Measurements from ENCODE around the gene DDB1. TPM values are rescaled to one million over a fixed set of nuclear protein-coding genes. Genes with fewer than 3 reads are reported as not detected.

DDB1 gene
- polyA plus RNA-seq, 3 donors, result 54.1 to 97.2 (median 86.6) TPM

GRCh38 chr11:61361237-61361740, 28.4 kb upstream of the DDB1 start:
- no peak for TF ChIP-seq CTCF (IDR thresholded peaks at IDR 0.05)
- Mint-ChIP-seq H3K36me3 (peaks cover 20 to 30% of the 10 kb centered on the region in 2 donors), H3K27ac (peak overlapping the region; percentile 97 to 100 (median 100)), H3K4me1 (peaks cover 63% of the 10 kb centered on the region), H3K4me3 (peak overlapping the region; percentile 97 to 100), H3K9me3 (no peaks in the 10 kb centered on the region), H3K27me3 (ENCODE audit: low read depth in 3 of 3) (no peaks in the 10 kb centered on the region)
- H3K9ac ChIP-seq (ENCODE audit: insufficient read depth, low read length, poor library complexity, severe bottlenecking), result peak overlapping the region; percentile 93
- H3K79me2 ChIP-seq (ENCODE audit: insufficient read depth, low read length), result peaks cover 53% of the 10 kb centered on the region
- no peaks in the 10 kb centered on the region for H4K20me1 ChIP-seq (ENCODE audit: insufficient read depth, low read length)
- H3K4me1 ChIP-seq (ENCODE audit: control insufficient read depth in 1 of 2, insufficient read depth in 2 of 2, low read length in 2 of 2), result peaks cover 66 to 71% of the 10 kb centered on the region in 2 donors
- H2AFZ ChIP-seq (ENCODE audit: insufficient read depth, low read depth, low read length, poor library complexity, severe bottlenecking), result peak overlapping the region; percentile 88
- no peak for DNase-seq
- intact Hi-C loops (cut with micrococcal nuclease), result no loop called here
- H3K4me2 ChIP-seq (replicated peaks; ENCODE audit: extremely low read depth, low read length, poor library complexity, severe bottlenecking), result peak overlapping the region; percentile 95
- peak overlapping the region; percentile 97 to 99 for H3K27ac ChIP-seq (ENCODE audit: low read depth in 1 of 2, low read length in 2 of 2)
- no peaks in the 10 kb centered on the region for H3K27me3 ChIP-seq (ENCODE audit: control insufficient read depth in 2 of 2, insufficient read depth in 2 of 2, low read length in 2 of 2)
- WGBS (ENCODE audit: insufficient coverage), result 7% methylated on average over 19 of the region's 22 CpGs
- H3K9me3 ChIP-seq (replicated peaks in 1 of 2; ENCODE audit: control insufficient read depth in 1 of 2, insufficient read depth in 1 of 2, low read length in 2 of 2), result no peaks in the 10 kb centered on the region
- peak overlapping the region; percentile 65 to 89 (median 79) for H3K4me3 ChIP-seq (replicated peaks in 1 of 3; ENCODE audit: low read depth in 2 of 3, low read length in 3 of 3)
- peaks cover 20 to 29% of the 10 kb centered on the region in 2 donors for H3K36me3 ChIP-seq (replicated peaks in 1 of 2; ENCODE audit: control insufficient read depth in 1 of 2, insufficient read depth in 2 of 2, low read length in 2 of 2)

- Histone ChIP-seq H3K9me3 (replicated peaks in 1 of 2; ENCODE audit: control insufficient read depth in 1 of 2, insufficient read depth in 1 of 2, low read length in 2 of 2) (no peaks in the 10 kb centered on the region), H3K4me3 (replicated peaks in 1 of 3; ENCODE audit: low read depth in 2 of 3, low read length in 3 of 3) (peak overlapping the region in 1 of 3 experiments; percentile 7), H3K4me1 (ENCODE audit: control insufficient read depth in 1 of 2, insufficient read depth in 2 of 2, low read length in 2 of 2) (peaks cover 70 to 73% of the 10 kb centered on the region in 2 donors), H3K4me2 (replicated peaks; ENCODE audit: extremely low read depth, low read length, poor library complexity, severe bottlenecking) (peak overlapping the region; percentile 95), H3K9ac (ENCODE audit: insufficient read depth, low read length, poor library complexity, severe bottlenecking) (no peak overlapping the region), H3K79me2 (ENCODE audit: insufficient read depth, low read length) (peaks cover 46% of the 10 kb centered on the region), H3K36me3 (replicated peaks in 1 of 2; ENCODE audit: control insufficient read depth in 1 of 2, insufficient read depth in 2 of 2, low read length in 2 of 2) (peaks cover 8 to 12% of the 10 kb centered on the region in 2 donors), H2AFZ (ENCODE audit: insufficient read depth, low read depth, low read length, poor library complexity, severe bottlenecking) (no peak overlapping the region), H4K20me1 (ENCODE audit: insufficient read depth, low read length) (no peaks in the 10 kb centered on the region), H3K27me3 (ENCODE audit: control insufficient read depth in 2 of 2, insufficient read depth in 2 of 2, low read length in 2 of 2) (no peaks in the 10 kb centered on the region), H3K27ac (ENCODE audit: low read depth in 1 of 2, low read length in 2 of 2) (peak overlapping the region in 1 of 2 donors; percentile 66)
- intact Hi-C loops (cut with micrococcal nuclease), result no loop called here
- peaks cover 19 to 31% of the 10 kb centered on the region in 2 donors for H3K36me3 Mint-ChIP-seq
- peak overlapping the region; percentile 7 to 47 for H3K4me3 Mint-ChIP-seq
- H3K9me3 Mint-ChIP-seq, result no peaks in the 10 kb centered on the region
- WGBS (ENCODE audit: insufficient coverage), result 95% methylated on average over 5 of the region's 6 CpGs
- H3K4me1 Mint-ChIP-seq, result peaks cover 66% of the 10 kb centered on the region
- peak in 2 of 3 donors; percentile 41 to 54 for DNase-seq
- H3K27me3 Mint-ChIP-seq (ENCODE audit: low read depth in 3 of 3), result peaks cover 0 to 2% (median 0%) of the 10 kb centered on the region in 3 donors
- TF ChIP-seq CTCF (IDR thresholded peaks at IDR 0.05), result no peak
- peak overlapping the region; percentile 50 to 100 (median 77) for H3K27ac Mint-ChIP-seq
These were observed 26.6 kb upstream of the DDB1 start for GRCh38 chr11:61359516-61359915.

Measured in CD14-positive monocyte (primary cell).